OCI-LY3 (cell line): ENCODE results near the gene NEK11.

Source experiments
- EZH2phosphoT487 ChIP-seq: fragments of 200-600 bp; shearing (Covaris generic); IDR thresholded peaks from 2 replicates; pipeline ENCODE4 v1.6.1; 2018; ENCODE audit warnings: antibody characterized with exemption, mixed run types, low read depth
- TF ChIP-seq, protein P1 (sequence below): fragments of 200-600, 300-600 bp; sonication (generic); IDR thresholded peaks from 2 replicates; pipeline ENCODE4 v1.5.1; 2014; ENCODE audit warnings: antibody characterized with exemption, low read length, low read depth

DNA sequence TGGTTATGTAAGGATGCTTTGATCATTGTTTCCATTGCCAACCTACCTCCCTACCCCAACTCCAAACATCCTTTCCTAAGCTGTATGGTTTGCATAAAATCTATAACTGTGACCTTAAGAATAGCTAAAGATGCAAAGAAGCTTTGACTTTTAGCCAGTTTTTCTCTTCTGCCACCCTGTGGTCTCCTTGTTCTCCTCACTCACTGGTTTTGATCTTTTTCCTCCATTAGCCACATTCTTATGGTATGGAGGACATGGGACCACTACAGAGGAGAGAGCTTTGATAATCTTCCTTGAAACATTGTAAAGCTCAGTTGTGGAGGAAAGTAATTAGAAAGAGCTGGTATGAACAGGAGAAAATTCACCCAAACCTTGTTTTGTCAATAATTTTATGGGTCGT is 115.9 kb downstream of the NEK11 start:
- TF ChIP-seq, protein P1, sequence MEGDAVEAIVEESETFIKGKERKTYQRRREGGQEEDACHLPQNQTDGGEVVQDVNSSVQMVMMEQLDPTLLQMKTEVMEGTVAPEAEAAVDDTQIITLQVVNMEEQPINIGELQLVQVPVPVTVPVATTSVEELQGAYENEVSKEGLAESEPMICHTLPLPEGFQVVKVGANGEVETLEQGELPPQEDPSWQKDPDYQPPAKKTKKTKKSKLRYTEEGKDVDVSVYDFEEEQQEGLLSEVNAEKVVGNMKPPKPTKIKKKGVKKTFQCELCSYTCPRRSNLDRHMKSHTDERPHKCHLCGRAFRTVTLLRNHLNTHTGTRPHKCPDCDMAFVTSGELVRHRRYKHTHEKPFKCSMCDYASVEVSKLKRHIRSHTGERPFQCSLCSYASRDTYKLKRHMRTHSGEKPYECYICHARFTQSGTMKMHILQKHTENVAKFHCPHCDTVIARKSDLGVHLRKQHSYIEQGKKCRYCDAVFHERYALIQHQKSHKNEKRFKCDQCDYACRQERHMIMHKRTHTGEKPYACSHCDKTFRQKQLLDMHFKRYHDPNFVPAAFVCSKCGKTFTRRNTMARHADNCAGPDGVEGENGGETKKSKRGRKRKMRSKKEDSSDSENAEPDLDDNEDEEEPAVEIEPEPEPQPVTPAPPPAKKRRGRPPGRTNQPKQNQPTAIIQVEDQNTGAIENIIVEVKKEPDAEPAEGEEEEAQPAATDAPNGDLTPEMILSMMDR, result peak; percentile 40
- TF ChIP-seq EZH2phosphoT487, result no peak
